Glomerular endothelial cell (primary cell): ENCODE data around the gene DMRT1. TPM values are rescaled to one million over a fixed set of nuclear protein-coding genes. Genes with fewer than 3 reads are reported as not detected.
"Not testable (repeated sequence)": the region's sequence is repeated elsewhere in the genome, so short reads cannot be mapped to it uniquely, and the experiment has no call there.

Source experiments
- DNase-seq: peaks from one replicate; pipeline ENCODE4 v3.0.0-alpha.2; 2011; ENCODE audit warnings: low read depth, low spot score; ENCODE audit errors: extremely low read depth
- total RNA-seq: library from RNA; depleted of rRNA; stranded (reverse); fragments of >200 nt; gene quantifications from 2 replicates; pipeline ENCODE4 v1.2.3, GENCODE V29; 2015

Gene DMRT1
- total RNA-seq, 1 donor from 2014 or later: not detected

DNA sequence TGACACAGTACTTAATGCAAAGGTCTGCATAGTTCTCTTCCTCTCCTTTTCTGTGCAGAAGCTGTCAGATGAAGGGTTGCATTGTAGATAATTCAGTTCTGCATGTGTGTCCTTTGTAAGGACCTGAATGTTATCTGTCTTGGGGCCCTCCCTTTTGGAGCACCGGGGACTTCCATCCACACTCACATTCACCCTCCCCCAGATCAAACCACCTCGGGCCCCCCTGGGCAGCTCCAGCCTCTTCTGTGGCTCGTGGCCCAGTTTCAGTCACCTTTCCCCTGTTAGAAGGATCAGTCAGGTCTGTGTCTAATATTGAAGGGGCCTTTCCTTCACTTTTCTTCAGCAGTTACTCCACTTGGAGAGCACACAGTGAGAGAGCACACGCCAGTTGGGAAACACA lies 11.0 kb downstream of the DMRT1 start:
- no peak for DNase-seq

DNA sequence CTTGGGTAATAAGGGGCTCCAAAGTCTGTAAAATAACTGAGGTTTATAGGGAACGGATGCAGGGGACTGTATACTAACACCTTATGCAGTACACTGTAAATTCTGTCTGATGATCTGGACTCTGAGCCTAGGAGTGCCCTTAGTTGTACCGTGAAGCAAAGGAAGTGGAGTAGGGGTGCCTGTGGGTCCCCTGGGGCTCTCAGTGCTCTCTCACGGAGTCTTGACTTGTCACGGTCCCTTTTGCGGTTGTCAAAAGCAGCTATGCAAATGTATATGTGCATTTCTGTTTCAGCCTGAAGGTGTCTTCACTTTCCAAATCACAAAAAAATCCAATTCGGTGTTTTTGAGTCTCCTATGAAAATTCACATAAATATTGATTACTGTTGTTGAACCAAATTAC lies 17.8 kb downstream of the DMRT1 start:
- DNase-seq: no peak

- no peak for DNase-seq
These were observed 19.2 kb downstream of the DMRT1 start for GRCh38 chr9:860706-861105.

- not testable (repeated sequence) for DNase-seq
These were observed 20.0 kb downstream of the DMRT1 start for GRCh38 chr9:861525-861924.

DNA sequence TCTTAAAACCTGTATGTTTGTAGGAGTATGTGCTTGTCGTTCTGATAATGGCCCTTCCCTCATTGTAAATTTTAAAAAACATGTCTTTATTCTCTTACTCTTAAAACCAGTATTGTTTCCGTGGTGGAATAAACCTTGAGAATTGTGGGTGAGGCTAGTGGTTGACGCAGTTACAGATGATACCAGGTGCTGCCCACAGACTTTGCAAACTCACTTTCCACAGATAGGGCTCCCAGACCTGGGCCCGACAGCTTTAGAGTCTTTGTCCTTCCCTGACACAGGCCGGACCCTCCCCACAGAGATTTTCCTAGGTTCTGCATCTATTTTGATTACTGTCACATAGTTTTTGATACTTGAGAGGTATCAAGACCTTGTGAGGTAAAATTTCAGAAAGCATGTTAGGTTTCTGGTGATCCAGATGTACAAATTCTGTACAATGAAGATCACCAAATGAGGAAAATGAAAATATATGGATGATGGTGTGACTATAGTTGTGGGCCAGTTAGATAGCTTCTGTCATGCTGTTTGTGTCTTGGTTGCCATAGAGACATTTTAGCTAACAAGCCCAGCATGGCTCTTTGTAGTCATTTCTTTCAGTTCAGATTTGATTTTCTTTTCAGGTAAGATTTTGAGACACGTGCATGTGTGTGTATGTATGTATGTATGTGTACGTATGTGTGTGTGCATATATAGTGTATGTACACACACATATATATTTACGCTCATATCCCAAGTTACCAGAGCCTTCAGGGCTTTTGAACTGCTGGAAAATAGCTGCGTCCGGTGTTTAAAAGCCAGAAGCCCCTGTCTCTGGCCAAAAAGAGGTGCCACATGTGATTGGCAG lies 33.8 kb downstream of the DMRT1 start:
- DNase-seq: no peak

GRCh38 chr9:876425-876824 lies 34.9 kb downstream of the DMRT1 start:
- DNase-seq: no peak

DNA sequence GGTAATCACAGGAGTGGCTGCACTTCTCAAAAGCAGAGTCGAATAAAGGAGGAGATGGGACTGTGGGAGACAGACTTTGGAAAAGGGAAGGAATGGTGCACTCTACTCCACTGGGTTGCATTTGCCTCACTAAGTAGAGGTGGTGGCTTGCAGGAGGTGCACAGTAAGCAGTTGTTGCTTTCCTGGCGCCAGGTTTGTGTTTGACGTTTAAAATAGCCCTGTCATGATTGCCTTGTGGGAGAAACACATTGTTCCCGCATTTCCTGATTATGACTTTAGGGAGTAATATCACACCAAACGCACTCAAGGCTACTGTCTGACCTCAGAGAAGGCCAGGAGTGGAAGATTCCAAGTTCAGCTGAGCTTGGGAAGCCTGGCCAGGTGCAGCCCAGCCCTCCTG lies 36.7 kb downstream of the DMRT1 start:
- no peak for DNase-seq

DNA sequence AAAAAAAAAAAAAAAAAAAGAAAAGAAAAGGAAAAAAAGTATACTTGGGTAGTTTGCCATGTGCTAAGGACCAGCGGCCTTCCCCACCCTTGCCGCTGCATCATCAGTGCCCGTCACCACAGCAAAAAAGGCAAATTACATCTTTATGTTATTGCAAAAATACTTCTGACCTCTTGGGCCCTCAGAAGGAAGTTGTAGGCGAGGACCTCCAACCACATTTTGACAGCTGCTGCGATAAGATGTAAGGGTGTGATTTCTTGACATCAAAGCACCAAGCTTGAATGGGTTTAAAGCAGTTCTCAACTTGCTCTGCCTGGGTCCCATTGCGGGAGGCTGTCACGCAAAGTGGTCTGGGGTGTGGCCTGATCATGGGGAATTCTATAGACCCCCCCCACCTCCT lies 39.2 kb downstream of the DMRT1 start:
- DNase-seq: no peak

- DNase-seq: no peak
These were observed 41.0 kb downstream of the DMRT1 start for GRCh38 chr9:882416-882924.

DNA sequence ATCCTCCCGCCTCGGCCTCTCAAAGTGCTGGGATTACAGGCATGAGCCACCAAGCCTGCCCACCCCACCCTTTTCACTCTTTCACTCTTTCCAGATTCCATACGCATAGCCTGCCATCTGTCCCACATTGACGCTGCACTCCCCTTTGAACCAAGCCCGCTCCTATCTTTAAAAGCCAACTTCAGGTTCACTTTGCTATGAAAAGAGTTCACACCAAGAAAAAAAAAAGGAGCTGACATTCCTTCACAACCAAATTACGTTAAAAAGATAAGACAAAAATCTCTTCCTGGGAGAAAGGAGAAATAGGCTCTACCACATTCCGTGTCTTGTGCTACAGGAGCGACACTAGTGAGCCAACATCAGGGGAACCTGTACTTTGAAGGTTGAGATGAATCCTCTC lies 41.5 kb downstream of the DMRT1 start:
- no peak for DNase-seq

DNA sequence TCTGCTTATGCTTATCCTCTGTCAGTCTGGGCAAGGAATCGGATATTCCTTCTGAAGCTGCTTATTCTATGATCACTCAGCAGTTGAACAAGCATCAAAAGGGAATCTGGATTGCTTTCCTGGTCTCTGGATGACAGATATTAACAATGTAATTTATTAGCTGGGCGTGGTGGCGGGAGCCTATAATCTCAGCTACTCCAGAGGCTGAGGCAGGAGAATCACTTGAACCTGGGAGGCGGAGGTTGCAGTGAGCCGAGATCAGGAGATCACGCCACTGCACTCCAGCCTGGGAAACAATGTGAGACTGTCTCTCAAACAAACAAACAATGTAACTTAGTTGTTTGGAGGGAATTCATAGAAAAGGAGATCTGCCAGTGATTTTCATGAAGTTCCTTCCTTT lies 45.4 kb downstream of the DMRT1 start:
- DNase-seq: no peak

DNA sequence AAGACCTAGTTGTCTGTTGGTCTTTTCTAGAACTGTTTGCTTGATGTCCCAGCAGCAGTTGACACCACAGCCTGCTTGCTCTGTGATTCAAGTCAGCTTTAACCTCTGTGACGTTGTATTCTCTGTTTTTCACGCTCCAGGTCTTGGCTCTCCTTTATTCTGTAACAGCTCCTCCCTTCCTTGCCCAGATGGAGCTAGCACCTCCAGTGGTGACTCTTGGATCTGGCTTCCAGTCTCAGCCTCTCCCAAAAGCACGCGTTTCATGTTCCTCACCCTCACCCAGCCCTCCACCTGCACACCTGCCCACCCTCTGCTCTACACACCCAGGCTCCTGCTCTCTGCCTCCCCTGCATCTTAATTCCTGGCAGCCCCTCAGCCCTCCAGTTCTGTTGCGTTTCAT lies 50.6 kb downstream of the DMRT1 start:
- DNase-seq: no peak

GRCh38 chr9:893115-893514 lies 51.6 kb downstream of the DMRT1 start:
- no peak for DNase-seq

GRCh38 chr9:893843-894420 lies 52.4 kb downstream of the DMRT1 start:
- DNase-seq: peak; percentile 12

GRCh38 chr9:899440-900184 lies 58.1 kb downstream of the DMRT1 start:
- no peak for DNase-seq

DNA sequence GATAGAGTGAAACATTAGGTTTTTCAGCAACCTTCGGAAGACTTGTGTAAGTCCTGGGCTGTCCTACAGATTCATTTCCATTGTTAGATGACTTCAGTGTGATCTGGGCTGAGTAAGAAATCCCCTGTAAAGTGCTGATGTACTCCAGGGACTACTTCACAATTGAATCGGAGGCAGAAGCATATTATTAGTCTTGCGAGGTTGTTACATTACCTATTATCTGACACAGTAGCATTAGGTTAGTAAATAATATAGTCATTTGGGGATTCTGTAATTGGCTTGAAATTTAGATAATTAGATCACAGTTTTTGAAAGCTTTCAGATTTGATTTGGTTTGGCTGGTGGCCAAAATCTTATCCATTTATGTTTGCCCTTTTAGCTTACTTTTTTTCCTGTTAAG lies 62.4 kb downstream of the DMRT1 start:
- no peak for DNase-seq

DNA sequence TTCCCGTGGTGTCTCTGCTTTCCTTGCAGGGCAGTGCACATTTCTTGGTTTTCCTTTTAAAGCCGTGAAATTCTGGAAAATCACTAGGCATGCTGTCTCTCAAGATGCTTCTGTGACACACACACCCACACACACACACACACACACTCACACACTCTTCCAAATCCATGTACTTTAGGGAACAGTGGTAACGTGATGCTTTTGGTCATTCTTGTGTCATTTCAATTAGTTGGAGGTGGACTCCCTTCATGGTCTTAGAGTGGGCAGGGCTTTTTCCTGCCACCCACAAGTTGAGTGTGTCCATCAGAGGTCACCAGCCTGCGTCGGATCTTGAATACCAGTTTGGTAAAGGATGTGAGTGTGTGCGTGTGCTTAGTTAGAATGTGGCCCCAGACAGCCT lies 64.4 kb downstream of the DMRT1 start:
- DNase-seq: no peak

DNA sequence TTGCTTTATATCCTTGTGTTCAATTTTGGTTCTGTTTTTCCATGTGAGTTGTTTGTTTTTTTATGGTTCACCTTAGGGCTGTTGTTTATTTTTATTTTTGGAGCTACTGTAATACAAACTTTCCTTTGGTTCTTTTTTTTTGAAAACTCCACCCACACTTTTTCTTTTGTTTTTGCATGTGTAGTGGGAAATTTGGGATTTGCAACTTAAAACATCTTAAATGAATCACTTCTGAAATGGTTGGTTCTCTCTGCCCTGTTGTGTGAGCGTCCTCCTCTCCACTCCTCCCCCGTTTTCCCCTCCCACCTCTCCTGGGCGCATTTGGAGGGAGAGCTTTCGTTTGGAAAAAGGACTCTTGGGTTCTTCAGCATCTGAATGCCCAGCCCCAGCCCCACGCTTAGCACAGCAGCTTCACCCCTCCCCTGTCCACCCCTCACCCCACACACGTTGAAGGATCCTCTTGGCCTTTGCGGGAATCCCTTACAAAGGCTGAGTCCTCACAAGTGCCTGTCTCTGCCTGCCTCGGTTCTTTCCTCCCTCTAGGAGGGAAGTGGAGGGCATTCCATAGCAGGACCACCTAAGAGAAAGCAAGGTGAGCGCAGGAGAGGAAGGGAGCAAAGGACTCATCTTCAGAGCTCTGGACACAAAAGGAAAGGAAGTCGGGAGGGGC lies 67.2 kb downstream of the DMRT1 start:
- DNase-seq: no peak

- no peak for DNase-seq
These were observed 69.5 kb downstream of the DMRT1 start for GRCh38 chr9:911005-911404.

DNA sequence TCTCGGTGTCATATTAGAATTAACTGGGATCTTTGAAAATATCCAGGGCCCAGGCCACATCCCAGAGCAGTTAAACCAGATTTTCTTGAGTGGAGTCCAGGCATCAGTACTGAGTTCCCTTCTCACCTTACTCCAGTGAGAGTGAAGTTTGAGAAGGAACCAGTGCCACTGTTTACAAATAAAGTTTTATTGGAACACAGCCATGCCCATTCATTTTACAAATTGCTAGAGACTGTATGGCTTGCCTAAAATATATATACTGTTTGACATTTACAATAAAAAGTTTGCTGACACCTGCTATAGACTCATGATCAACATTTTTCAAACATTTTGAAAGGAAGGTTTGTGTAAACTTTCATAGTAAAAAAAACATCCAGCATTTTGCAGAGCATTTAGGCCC lies 71.3 kb downstream of the DMRT1 start:
- no peak for DNase-seq

- DNase-seq: not testable (repeated sequence)
These were observed 72.0 kb downstream of the DMRT1 start for GRCh38 chr9:913526-913925.
